HG02981 (cell line): ENCODE results near the gene DAP.
"Not testable (repeated sequence)": the region's sequence is repeated elsewhere in the genome, so short reads cannot be mapped to it uniquely, and the experiment has no call there.

Experiments used
- ATAC-seq: cut with Tn5 transposase; IDR thresholded peaks from one replicate; pipeline ENCODE4 v1.9.1; 2021; ENCODE audit warnings: mild to moderate bottlenecking, moderate library complexity; ENCODE audit not compliant: unreplicated experiment

The DAP gene, protein sequence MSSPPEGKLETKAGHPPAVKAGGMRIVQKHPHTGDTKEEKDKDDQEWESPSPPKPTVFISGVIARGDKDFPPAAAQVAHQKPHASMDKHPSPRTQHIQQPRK

DNA sequence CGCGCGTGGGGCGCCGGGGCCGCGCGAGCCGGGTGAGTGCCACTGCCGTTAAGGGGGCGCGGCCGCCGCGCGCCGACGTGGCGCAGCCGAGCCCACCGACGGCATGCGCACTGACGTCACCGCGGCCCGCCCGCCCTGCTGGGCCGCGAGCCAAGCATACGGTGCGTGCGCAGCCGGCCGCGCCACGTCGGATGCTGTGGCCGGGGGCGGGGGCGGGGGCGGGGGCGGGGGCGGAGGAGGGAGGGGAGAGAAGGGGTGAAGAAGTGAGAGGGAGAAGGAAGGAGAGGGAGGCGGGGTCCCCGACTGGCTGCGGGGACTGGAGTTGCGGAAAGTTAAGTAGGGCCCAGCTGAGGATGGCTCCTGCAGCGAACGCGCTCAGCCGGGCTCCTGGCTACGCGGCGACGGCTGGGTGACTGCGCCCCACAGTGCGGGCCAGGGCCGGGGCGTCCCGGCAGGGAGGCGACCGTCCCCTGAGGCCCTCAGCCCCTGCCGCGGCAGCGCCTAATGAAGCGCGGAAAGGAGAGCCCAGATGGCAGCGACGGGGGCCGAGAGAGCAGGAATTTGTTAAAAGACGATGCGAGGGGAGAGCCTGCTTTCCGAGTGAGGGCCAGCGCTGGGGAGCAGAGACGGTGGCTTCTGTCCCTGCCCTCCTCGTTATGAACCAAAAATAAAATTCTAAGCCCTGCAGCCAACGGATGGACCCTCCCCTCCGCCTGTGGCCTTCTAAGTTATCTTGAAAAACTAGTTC lies at the start of gene DAP:
Gene DAP, minus strand, starts transcription at position 50 of the 748 bp plus-strand sequence. CDS start 166 bp downstream, outside the sequence.
- ATAC-seq, result peak; percentile 73

DNA sequence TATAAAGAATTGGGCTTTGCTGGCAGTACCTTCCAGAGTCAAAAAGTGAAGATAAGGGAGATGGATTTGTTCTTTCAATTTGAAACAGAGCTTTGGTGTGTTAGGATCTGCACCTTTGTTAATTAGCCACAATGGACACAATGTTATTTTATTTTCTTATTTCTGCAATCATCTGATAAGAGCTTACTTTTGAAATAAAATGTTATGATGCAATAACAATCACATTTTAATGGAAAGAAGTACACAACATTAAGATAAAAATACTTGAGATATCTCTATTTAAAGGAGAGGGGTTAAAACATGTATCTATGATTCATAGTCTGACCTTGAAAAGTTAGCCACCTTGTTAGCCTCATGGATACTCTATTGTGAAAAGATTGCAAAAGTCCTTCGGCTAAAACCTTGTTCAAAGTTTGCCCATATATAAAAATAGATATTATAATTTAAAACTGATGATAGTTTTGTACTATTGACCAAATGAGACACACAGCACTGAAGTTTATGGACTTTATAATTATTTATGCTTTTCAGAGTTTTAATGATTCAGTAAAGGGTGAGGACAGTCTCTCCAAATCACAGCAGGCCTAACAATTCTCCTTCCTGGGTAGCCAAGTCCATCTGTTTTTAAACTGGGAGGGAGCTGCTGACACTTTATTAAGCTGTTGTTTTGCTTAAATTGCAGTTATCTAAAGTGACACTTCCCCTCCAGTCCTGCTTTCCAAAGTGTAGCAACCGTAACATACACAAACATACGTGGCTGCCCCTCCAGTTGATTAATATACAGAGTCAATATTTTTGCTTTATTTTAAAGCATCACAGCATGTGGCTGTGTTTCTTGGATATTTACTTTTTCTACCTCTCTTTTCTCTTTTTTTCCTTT lies 47.6 kb upstream of the DAP start:
- ATAC-seq, result no peak

DNA sequence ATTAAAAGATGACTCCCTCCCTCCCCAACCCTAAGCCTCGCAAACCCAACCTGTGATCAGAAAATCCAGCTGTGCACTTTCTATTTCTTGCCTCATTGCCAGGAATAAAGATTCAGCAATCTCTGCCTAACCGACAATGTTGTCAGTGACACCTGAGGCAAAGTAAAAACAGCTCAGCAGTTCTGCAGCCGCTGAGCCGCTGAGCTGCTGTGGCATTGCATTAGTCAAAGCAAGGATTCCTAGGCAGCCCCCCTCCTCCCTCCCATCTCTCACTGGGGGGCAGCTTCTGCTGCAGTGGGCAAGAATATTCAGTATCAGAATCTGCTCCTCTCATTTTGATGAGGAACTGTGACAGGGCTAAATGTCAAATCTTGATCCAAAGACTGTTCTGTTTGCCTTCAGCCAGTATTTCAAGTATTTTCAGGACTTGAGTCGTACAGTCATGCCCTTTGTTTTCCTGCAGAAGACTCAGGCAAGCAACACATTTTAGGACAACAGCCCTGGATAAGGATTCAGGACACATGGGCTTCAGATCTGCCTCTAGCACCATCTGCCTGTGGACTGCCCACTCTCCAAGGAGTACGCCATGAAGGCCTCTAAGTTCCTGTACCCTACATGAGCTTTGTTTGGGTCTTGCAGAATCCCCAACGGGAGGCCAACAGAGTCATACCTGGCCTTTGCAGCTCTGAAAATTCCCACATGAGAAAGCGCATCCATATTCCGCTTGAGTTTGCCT lies 41.1 kb upstream of the DAP start:
- ATAC-seq, result no peak

DNA sequence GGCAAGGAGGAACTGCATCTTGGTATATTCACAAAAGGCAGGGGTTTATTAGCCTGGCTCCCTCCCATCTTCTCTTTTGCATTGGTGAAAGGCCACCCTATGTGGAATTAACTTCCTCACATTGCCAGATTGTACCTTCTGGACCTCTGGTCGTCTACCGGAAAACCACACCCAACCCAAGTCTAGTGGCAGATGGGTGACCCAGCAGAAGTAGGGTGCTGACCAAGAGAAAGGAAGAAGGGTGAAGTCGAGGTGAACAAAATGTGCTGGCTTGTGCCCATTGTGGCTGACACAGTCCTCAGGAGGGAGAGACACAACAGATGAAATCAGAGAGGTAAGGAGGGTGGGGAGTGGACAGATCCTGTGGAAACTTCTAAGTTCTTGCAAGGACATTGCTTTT lies 39.8 kb upstream of the DAP start:
- no peak for ATAC-seq

DNA sequence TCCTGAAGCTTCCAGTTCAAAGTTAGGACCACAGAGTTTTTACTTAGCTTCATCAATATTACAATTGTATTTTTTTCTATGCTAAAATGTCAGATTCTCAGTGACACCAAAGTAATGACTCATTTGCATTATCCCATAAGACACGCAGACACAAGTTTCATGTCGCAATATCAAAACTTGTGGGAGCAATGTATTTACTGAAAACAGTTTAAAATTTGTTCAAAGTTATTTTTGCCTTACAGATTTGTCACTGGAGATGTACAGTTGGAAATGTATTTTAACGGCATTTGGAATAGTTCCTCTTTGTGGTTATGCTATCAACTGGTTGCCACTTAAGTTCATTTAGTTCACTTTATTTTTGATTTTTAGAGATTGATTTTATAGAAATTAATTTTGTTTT lies 36.2 kb upstream of the DAP start:
- no peak for ATAC-seq

DNA sequence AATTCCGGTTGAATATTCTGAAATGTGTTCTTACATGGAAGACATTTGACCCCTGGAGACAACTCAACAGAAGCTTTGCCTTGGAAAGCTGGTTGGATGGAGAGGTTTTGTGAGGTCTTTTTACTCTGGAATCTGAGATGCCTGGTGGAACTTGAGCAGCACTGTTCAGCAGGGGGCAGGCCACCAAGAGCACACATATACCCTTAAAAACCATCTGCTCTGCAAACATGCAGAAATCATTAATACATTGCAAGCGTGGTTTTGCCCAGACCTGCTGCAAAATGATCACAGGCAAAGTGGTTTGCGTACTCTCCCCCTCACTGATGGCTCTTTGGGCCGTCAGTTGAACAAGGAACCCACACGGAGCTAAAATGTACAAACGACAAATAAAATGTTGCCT lies 32.8 kb upstream of the DAP start:
- ATAC-seq, result no peak

DNA sequence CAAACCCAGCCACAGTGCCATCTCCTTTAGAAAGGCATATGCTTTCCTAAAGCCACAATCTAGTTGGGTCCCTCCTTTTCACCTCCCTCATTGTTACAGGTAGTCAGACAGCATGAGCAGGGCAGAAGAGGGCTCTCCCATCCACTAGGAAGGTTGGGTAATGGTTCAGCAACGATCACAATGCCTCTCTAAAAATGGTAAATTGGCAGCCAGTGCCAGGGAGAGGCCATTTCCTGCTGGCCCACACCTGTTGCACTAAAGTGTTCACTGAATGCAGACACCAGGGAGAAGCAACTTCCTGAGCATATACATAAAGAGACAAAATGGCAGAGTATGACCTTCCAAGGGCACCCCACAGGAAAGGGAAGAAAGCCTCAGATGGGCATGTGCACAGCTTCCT lies 31.3 kb upstream of the DAP start:
- no peak for ATAC-seq

DNA sequence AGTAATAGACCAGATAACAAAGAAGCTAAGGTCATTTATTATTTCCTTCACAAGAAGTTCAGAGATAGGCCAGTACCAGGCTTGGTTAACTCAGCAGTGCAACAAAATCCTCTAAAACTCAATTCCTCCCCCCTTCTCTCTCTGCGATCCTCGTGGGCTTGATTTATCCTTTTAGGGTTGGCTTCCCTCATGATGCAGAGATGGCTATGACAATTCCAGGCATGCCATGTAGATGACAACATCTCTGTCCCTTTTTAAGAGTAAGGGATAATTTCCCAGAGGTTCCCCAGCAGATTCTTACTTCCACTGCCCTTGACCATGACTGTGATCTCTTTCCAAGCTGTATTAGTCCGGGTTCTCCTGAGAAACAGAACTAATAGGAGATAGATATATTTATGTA lies 28.7 kb upstream of the DAP start:
- ATAC-seq, result no peak

DNA sequence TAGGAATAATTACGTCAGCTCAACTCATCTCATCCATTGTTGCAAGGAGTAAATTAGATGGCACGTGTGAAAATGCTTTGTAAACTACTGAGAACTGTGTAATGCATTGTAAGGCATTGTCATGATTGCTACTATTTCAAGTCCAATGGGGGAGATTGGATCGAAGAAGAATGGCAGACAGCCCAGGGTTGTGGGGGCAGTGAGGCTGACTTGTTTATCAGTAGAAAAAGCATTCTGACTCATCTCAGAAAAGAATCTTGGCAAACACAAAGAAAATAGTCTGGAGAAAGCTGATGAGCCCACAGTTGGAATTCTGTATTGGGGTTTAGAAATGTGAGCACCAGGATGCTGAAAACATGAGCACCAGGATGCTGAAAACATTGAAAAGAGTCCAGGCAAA lies 28.0 kb upstream of the DAP start:
- ATAC-seq, result no peak

DNA sequence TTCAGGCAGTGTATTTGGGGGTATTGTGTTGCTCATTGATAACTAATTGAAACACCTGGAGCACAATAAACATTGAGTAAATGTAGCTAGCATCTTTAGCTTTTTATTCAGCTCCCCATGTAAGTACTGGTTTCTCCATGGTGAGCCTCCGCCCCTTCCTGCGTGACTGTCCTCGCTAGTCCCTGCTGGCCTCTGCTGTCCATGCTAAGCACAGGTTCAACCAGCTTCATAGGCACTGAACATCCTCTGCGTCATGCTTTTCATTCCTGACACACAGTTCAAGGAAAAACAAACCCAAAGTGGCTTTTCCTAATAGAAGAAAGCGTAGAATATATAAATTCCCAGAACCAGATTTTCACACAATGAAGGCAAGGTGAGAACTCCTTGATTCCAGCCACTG lies 27.3 kb upstream of the DAP start:
- ATAC-seq, result no peak

DNA sequence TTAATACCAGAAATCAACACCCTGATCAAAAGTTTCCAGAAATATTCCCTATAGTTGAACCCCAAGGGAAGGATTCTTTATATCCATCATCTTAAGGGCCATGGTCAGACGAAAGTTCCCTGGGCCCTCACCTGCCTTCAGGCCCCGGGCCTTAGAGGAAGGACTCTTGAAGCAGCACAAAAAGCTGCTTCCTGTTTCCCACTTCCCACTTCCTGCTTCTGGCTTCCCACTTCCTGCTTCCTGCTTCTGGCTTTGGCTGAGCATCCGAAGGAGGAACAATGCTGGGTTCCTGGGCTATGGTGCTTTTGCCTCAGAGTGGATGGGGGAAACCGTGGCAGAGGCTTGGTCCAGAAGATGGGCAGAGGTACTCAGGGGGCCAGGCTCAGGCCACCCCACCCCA lies 25.8 kb upstream of the DAP start:
- no peak for ATAC-seq

DNA sequence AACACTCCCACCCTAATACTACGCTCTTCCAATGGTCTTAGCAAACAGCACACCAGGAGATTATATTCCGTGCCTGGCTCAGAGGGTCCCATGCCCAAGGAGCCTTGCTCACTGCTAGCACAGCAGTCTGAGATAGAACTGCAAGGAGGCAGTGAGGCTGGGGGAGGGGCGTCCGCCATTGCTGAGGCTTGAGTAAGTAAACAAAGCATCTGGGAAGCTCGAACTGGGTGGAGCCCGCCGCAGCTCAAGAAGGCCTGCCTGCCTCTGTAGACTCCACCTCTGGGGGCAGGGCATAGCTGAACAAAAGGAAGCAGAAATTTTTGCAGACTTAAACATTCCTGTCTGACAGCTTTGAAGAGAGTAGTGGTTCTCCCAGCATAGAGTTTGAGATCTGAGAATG lies 19.2 kb upstream of the DAP start:
- not testable (repeated sequence) for ATAC-seq

DNA sequence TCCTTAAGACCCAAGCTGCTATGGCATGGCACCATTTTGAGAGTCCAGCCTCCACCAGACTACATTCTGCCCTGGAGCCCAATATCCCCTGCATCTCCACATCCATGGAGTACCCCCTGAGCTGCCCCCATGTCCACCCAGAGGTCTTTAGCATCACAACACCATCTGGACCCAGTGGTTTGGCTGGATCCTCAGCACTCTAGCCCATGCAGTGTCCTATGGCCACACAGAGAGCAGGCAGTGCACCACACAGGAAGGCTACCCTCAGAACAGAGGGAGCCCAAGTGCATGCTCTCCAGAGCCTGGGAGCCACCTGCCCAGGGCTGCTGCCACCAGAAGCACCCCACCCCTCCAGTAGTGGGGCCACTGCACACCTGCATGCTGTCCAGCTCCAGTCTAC lies 18.6 kb upstream of the DAP start:
- ATAC-seq, result no peak

DNA sequence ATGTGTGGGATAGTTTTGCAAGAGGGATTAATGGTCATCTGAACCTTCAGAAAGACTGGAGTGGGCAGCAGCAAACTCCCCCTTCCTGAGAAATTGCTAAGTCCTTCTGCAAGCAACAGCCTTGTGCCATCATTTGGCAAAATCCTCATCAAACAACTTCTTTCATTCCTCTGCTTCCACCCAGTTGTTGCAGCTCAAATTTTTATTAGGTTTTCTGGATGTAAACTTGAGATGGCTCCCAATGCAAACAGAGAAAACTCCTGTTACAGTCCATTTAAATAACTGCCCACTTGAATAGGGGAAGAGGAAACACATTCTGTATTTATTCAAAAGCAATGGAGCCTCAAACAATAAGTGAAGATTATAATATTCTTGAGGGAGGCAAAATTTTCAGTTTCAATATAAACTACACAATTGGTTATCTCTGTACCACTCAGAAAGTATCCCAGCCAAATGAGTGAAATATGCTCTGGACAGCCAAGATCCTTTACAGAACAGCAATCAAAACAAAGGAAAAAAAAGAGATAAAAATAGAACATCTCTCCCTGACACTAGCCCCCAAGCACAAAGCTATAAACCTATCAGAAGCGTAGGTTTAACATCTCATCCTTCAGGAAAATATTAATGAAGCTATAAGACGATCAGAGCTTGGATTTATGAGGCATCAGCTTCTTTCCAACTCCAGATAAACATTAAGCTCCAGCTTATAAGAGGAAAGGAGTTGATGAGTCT lies 17.3 kb upstream of the DAP start:
- no peak for ATAC-seq

DNA sequence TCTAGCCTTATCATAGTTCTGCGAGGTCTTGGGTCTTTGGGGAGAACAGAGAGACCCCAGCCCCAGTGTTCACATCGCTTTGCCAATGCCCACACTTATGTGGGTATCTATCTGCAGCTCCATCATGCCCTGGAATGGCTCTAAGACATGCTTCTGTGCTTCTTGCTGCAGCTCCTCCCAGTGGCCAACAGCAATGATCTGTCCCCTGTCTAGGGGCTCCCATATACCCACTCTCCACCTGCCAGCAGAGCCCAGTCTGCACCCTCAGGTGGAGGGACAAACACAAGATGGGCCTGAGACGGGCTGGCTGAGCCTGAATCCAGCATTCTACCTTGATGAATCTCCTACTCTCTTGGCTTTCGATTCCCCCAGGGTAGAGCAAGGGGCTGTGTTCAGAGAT lies 14.6 kb upstream of the DAP start:
- ATAC-seq, result no peak

DNA sequence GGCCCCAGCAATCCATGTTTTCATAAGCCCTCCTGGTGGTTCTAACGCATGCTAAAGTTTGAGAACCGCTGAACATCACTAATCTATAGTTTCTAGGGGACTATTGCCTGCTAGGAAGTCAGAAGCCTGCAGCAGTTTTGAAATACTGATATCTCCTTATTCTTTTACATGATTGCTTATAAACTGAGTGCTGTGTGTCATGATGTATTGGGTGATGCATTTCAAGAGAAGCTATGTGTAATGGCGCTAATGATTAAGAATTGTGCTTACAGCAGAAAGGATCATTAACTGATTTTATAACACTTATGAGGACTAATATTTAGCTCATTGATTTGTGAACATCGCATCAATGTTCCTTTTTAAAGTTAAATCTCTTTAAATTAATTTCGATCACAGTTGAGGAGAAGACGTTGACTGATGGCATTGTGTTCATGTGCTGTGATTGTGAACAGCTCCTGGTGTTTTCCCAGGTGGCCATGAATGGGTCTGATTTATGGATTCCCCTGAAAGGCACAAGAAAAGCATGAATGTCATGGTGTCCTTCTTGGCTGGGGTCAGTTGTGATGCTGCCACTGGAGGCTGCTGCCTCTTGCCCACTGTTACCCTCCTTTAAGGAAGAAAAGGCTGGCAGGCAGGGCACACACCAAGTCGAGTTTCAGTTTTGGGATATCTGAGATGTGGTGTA lies 12.0 kb upstream of the DAP start:
- no peak for ATAC-seq

DNA sequence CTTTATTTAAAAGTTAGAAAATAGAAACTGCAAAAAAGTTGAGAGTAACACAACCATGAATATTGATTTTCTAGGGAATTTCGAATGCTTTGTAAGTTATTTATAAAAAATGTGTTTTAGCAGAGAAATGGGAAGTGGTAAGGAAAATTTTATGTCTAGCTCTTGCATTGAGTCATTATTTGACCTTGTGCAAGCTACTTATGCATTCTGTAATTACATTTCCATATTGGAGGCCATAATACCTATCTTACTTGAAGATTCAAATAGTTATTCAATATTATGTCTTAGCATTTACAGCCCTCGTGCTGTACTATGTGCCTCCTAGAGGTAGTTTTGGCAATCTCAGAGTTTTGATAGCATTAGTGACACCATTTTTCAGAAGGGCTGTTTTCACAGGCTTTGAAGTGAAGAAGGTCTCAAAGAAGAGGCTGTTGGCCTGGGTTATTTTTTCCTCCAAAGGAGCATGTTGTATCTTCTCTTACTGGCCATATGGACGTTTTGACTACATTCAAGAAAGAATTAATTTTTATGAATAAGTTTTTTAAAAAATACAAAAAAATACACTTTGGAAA lies 7.4 kb upstream of the DAP start:
- no peak for ATAC-seq

DNA sequence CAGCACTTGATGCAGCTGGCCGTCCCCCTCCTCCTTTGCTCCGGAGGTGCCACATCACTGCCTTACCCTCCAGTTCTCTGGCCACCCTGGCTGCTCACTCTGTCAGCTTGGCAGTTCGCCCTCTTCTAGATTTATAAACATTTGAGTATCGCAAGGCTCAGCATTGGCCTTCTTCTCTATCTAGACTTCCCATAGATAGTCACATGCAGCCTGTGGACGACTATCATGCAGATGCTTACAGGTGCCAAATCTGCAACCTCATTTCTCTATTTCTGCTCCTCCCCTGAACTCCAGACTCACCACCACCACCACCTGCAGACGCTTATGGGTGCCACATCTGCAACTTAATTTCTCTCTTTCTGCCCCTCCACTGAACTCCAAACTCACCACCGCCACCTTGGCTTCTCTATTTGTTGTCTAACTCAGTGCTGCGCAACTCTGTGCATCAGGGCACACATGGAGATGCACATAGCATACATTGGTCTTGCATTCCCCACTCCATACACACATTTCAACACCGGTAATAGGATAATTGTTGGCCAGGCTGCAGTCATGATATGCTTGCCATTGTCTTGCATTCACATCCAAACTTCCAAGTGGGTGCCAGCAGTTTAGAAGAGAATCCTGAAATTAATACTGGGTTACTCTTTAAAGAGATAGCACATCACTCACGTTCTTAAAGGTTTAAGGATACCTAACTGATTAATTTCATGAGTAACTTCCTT lies 1.9 kb upstream of the DAP start:
- ATAC-seq, result no peak
